HG02885 (cell line): ENCODE measurements around the gene AP2A2.
"Not testable (repeated sequence)": the region's sequence is repeated elsewhere in the genome, so short reads cannot be mapped to it uniquely, and the experiment has no call there.

Source experiments
- ATAC-seq: cut with Tn5 transposase; IDR thresholded peaks from one replicate; pipeline ENCODE4 v1.9.1; 2021; ENCODE audit warnings: mild to moderate bottlenecking; ENCODE audit not compliant: unreplicated experiment, poor library complexity

AP2A2 gene

GRCh38 chr11:952406-953385, 27.0 kb downstream of the AP2A2 start:
- ATAC-seq, result no peak

GRCh38 chr11:953512-953911, 27.8 kb downstream of the AP2A2 start:
- ATAC-seq, result no peak

- no peak for ATAC-seq
Measured at GRCh38 chr11:954392-955153, 28.9 kb downstream of the AP2A2 start.

- ATAC-seq, result no peak
Measured at GRCh38 chr11:955154-956063, 29.7 kb downstream of the AP2A2 start.

GRCh38 chr11:957212-957920, 31.7 kb downstream of the AP2A2 start:
- ATAC-seq, result no peak

GRCh38 chr11:958101-958500, 32.4 kb downstream of the AP2A2 start:
- ATAC-seq, result no peak

- no peak for ATAC-seq
Measured at GRCh38 chr11:959027-959426, 33.4 kb downstream of the AP2A2 start.

GRCh38 chr11:959608-960007, 33.9 kb downstream of the AP2A2 start:
- ATAC-seq, result no peak

GRCh38 chr11:961310-961920, 35.7 kb downstream of the AP2A2 start:
- ATAC-seq, result not testable (repeated sequence)

GRCh38 chr11:961921-962320, 36.3 kb downstream of the AP2A2 start:
- no peak for ATAC-seq

GRCh38 chr11:962688-963087, 37.0 kb downstream of the AP2A2 start:
- no peak for ATAC-seq

- no peak for ATAC-seq
Measured at GRCh38 chr11:963852-964251, 38.2 kb downstream of the AP2A2 start.

- no peak for ATAC-seq
Measured at GRCh38 chr11:965206-965775, 39.6 kb downstream of the AP2A2 start.

GRCh38 chr11:967995-968751, 42.5 kb downstream of the AP2A2 start:
- no peak for ATAC-seq

GRCh38 chr11:968822-969221, 43.2 kb downstream of the AP2A2 start:
- ATAC-seq, result no peak

- no peak for ATAC-seq
Measured at GRCh38 chr11:969651-970205, 44.1 kb downstream of the AP2A2 start.

- ATAC-seq, result no peak
Measured at GRCh38 chr11:970319-970871, 44.7 kb downstream of the AP2A2 start.
